ENCODE data around the gene AJM1. TPM values are rescaled to one million over a fixed set of nuclear protein-coding genes. Genes with fewer than 3 reads are reported as not detected.
A peak's percentile ranks its signal among the peaks of the same experiment; 100 is the strongest.
"Not testable (repeated sequence)": the region's sequence is repeated elsewhere in the genome, so short reads cannot be mapped to it uniquely, and the experiment has no call there.

The AJM1 gene
- total RNA-seq, 4 donors from 2014 or later, result 0.32 to 2.3 (median 1.0) TPM

- Histone ChIP-seq H3K9me3 (no peaks in the 10 kb centered on the region), H3K27ac (no peak within 1 kb of the TSS), H3K4me3 (no peak within 1 kb of the TSS), H3K36me3 (peaks cover 0 to 23% (median 3%) of the 10 kb centered on the region in 3 donors), H3K27me3 (peaks cover 0 to 60% (median 16%) of the 10 kb centered on the region in 4 donors), H3K4me1 (peaks cover 31 to 65% (median 36%) of the 10 kb centered on the region in 3 donors)
- WGBS, 2 donors, result 34 to 43% methylated on average over 4 to 5 of the region's 5 CpGs
- no peak for TF ChIP-seq CTCF (IDR thresholded peaks at IDR 0.05)
- DNase-seq, result no peak
- intact Hi-C loops (cut with DNase I), result no loop called here
These were observed 46.0 kb upstream of the AJM1 start, which contains the start of gene CCDC183 for GRCh38 chr9:136796238-136796774. Gene CCDC183 (plus strand): TSS chr9:136796338. CDS start chr9:136796398, 60 bp downstream.

- Histone ChIP-seq H3K27me3 (peaks cover 0 to 66% (median 16%) of the 10 kb centered on the region in 4 donors), H3K4me1 (peaks cover 29 to 64% (median 36%) of the 10 kb centered on the region in 3 donors), H3K36me3 (peaks cover 0 to 23% (median 3%) of the 10 kb centered on the region in 3 donors)
- DNase-seq; intact Hi-C loops (cut with DNase I); H3K9me3 ChIP-seq; H3K27ac ChIP-seq; H3K4me3 ChIP-seq: not testable (repeated sequence)
- WGBS, 2 donors, result 15 to 17% methylated on average over 7 to 10 of the region's 10 CpGs
These were observed 45.4 kb upstream of the AJM1 start for GRCh38 chr9:136796775-136797347.

GRCh38 chr9:136798708-136799078 is 43.6 kb upstream of the AJM1 start:
- H3K27ac ChIP-seq, result no peak overlapping the region
- H3K4me3 ChIP-seq, result no peak overlapping the region
- peaks cover 0 to 81% (median 17%) of the 10 kb centered on the region in 4 donors for H3K27me3 ChIP-seq
- H3K36me3 ChIP-seq, result peaks cover 0 to 6% (median 2%) of the 10 kb centered on the region in 3 donors
- no peak for DNase-seq
- H3K9me3 ChIP-seq, result no peaks in the 10 kb centered on the region
- TF ChIP-seq CTCF (IDR thresholded peaks at IDR 0.05) (no peak), POLR2A (IDR thresholded peaks at IDR 0.05) (no peak)
- 69 to 70% methylated on average over 3 of the region's 6 CpGs for WGBS, 2 donors
- peaks cover 23 to 53% (median 27%) of the 10 kb centered on the region in 3 donors for H3K4me1 ChIP-seq
- intact Hi-C loops (cut with DNase I), result no loop called here

GRCh38 chr9:136799079-136799853 is 43.0 kb upstream of the AJM1 start:
- TF ChIP-seq CTCF (IDR thresholded peaks at IDR 0.05) (no peak), POLR2A (IDR thresholded peaks at IDR 0.05) (no peak)
- DNase-seq, result no peak
- intact Hi-C loops (cut with DNase I), result no loop called here
- Histone ChIP-seq H3K9me3 (no peaks in the 10 kb centered on the region), H3K36me3 (peaks cover 0 to under 1% (median 0%) of the 10 kb centered on the region in 3 donors), H3K4me3 (peak overlapping the region; percentile 16 to 64 (median 38)), H3K4me1 (peaks cover 23 to 56% (median 27%) of the 10 kb centered on the region in 3 donors), H3K27ac (peak overlapping the region in 2 of 4 donors; percentile 21 to 59), H3K27me3 (peaks cover 0 to 81% (median 17%) of the 10 kb centered on the region in 4 donors)
- 0% methylated on average over 1 of the region's 35 CpGs for WGBS, 2 donors

- 0% methylated on average over 10 to 11 of the region's 63 CpGs for WGBS, 2 donors
- H3K4me3 ChIP-seq, result peak overlapping the region; percentile 16 to 64 (median 38)
- no peaks in the 10 kb centered on the region for H3K36me3 ChIP-seq
- TF ChIP-seq CTCF (IDR thresholded peaks at IDR 0.05), result no peak
- TF ChIP-seq POLR2A (IDR thresholded peaks at IDR 0.05), result no peak
- peaks cover 0 to 81% (median 17%) of the 10 kb centered on the region in 4 donors for H3K27me3 ChIP-seq
- intact Hi-C loops (cut with DNase I), result no loop called here
- no peaks in the 10 kb centered on the region for H3K9me3 ChIP-seq
- no peak for DNase-seq
- H3K27ac ChIP-seq, result peak overlapping the region in 3 of 4 donors; percentile 21 to 71 (median 59)
- peaks cover 23 to 56% (median 27%) of the 10 kb centered on the region in 3 donors for H3K4me1 ChIP-seq
These were observed 42.2 kb upstream of the AJM1 start for GRCh38 chr9:136799854-136800657.

Measured in esophagus squamous epithelium (tissue), 5 donors.